Endothelial cell of umbilical vein (primary cell): ENCODE measurements around the gene KLRF2.

Experiments used
- EZH2 ChIP-seq: IDR thresholded peaks from 2 replicates; pipeline ENCODE4 v1.6.1; 2012; ENCODE audit warnings: borderline replicate concordance, low read depth, mild to moderate bottlenecking, moderate library complexity, low read length, inconsistent platforms; ENCODE audit not compliant: severe bottlenecking
- GATA2 ChIP-seq: IDR thresholded peaks from 2 replicates; pipeline ENCODE4 v1.7.0; 2011; ENCODE audit warnings: low read depth, mild to moderate bottlenecking, moderate library complexity, mixed read lengths, low read length; ENCODE audit not compliant: insufficient read length, insufficient read depth
- JUN ChIP-seq: IDR thresholded peaks from 2 replicates; pipeline ENCODE4 v1.6.1; 2011; ENCODE audit warnings: borderline replicate concordance, low read depth; ENCODE audit not compliant: insufficient read length, insufficient read depth
- POLR2A ChIP-seq: IDR thresholded peaks from 2 replicates; pipeline ENCODE4 v1.6.1; 2012; ENCODE audit warnings: low read depth, mild to moderate bottlenecking, control low read depth, low read length
- POLR2AphosphoS5 ChIP-seq: IDR thresholded peaks from 2 replicates; pipeline ENCODE4 v1.6.1; 2012; ENCODE audit warnings: low read depth, mild to moderate bottlenecking, control low read depth, low read length, moderate library complexity; ENCODE audit not compliant: insufficient read depth
- TF ChIP-seq, protein P1 (sequence below), 2 donors: IDR thresholded peaks; 1 replicate in 1 of 2; 2 replicates in 1 of 2; pipeline ENCODE4 v1.5.1; 2011; ENCODE audit warnings: low read length in 2 of 2, mild to moderate bottlenecking in 2 of 2, moderate library complexity in 2 of 2, control low read depth in 1 of 2, inconsistent platforms in 1 of 2, low read depth in 1 of 2; ENCODE audit not compliant: insufficient read depth in 1 of 2; ENCODE audit errors: extremely low read depth in 1 of 2
- TF ChIP-seq, protein P2 (sequence below): IDR thresholded peaks from 2 replicates; pipeline ENCODE4 v1.6.1; 2011; ENCODE audit not compliant: insufficient read depth, insufficient read length

DNA sequence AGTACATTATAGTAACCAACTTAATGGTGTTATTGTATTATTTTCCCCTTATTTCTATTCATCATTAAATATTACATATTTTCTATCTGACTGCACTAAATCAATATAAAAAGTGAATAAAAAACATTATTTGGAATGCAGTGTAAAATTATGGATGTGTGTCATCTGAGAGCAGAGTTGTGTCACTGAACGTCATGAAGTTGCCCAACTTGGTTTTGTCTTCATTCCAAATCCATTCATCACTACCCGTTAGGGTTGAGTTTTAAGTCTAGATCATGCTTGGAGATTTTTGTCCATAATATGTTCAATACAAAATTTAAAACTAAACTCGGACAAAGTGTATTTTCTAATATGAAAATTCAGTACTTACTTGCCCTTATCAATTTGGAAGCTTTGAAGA, 37.9 kb upstream of the KLRF2 start:
- TF ChIP-seq, protein P1, sequence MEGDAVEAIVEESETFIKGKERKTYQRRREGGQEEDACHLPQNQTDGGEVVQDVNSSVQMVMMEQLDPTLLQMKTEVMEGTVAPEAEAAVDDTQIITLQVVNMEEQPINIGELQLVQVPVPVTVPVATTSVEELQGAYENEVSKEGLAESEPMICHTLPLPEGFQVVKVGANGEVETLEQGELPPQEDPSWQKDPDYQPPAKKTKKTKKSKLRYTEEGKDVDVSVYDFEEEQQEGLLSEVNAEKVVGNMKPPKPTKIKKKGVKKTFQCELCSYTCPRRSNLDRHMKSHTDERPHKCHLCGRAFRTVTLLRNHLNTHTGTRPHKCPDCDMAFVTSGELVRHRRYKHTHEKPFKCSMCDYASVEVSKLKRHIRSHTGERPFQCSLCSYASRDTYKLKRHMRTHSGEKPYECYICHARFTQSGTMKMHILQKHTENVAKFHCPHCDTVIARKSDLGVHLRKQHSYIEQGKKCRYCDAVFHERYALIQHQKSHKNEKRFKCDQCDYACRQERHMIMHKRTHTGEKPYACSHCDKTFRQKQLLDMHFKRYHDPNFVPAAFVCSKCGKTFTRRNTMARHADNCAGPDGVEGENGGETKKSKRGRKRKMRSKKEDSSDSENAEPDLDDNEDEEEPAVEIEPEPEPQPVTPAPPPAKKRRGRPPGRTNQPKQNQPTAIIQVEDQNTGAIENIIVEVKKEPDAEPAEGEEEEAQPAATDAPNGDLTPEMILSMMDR (IDR thresholded peaks at IDR 0.05; ENCODE audit: extremely low read depth in 1 of 2, insufficient read depth in 1 of 2, low read depth in 1 of 2, low read length in 2 of 2), result no peak
- TF ChIP-seq POLR2AphosphoS5 (no peak), EZH2 (no peak), POLR2A (no peak), JUN (no peak), GATA2 (no peak)
- TF ChIP-seq, protein P2, sequence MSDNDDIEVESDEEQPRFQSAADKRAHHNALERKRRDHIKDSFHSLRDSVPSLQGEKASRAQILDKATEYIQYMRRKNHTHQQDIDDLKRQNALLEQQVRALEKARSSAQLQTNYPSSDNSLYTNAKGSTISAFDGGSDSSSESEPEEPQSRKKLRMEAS, result no peak
